HFFc6 (cell line): Measurements from ENCODE around the gene CEP70. TPM values are rescaled to one million over a fixed set of nuclear protein-coding genes. Genes with fewer than 3 reads are reported as not detected.

Experiments
- DNase-seq: peaks from one replicate; pipeline ENCODE4 v3.0.0-alpha.2; 2018
- H3K27ac Mint-ChIP-seq: 2 replicates; pipeline ENCODE4 v1.8.0; 2020; ENCODE audit warnings: mild to moderate bottlenecking, mixed read lengths
- H3K27me3 Mint-ChIP-seq: 2 replicates; pipeline ENCODE4 v1.8.0; 2021; ENCODE audit warnings: mild to moderate bottlenecking, moderate library complexity, mixed read lengths; ENCODE audit not compliant: insufficient read depth
- H3K36me3 Mint-ChIP-seq: 2 replicates; pipeline ENCODE4 v1.8.0; 2021; ENCODE audit warnings: low read depth, mixed read lengths
- H3K4me1 Mint-ChIP-seq: 2 replicates; pipeline ENCODE4 v1.8.0; 2020; ENCODE audit warnings: low read depth, mixed read lengths
- H3K4me3 Mint-ChIP-seq: 2 replicates; pipeline ENCODE4 v1.8.0; 2020; ENCODE audit warnings: mild to moderate bottlenecking, moderate library complexity, mixed read lengths
- H3K9me3 Mint-ChIP-seq: 2 replicates; pipeline ENCODE4 v1.8.0; 2020; ENCODE audit warnings: mild to moderate bottlenecking, mixed read lengths
- total RNA-seq, 6 experiments: library from RNA; stranded (reverse); fragmentation: NEBNext Ultra II Directional; extraction: Animal tissue kit (Norgen Biotek cat#: 25700); gene quantifications; 2 replicates in 1 of 6; 3 replicates in 5 of 6; pipeline ENCODE4 v1.2.3, GENCODE V29; 2021
- TF ChIP-seq, protein P1 (sequence below): fragments of 200-600 bp; sonication (generic); IDR thresholded peaks from 2 replicates; pipeline ENCODE4 v1.5.0; 2021; ENCODE audit warnings: antibody characterized with exemption, mild to moderate bottlenecking

Gene CEP70
- total RNA-seq, 6 experiments from 2014 or later, result 11.5 to 18.9 (median 17.3) TPM

DNA sequence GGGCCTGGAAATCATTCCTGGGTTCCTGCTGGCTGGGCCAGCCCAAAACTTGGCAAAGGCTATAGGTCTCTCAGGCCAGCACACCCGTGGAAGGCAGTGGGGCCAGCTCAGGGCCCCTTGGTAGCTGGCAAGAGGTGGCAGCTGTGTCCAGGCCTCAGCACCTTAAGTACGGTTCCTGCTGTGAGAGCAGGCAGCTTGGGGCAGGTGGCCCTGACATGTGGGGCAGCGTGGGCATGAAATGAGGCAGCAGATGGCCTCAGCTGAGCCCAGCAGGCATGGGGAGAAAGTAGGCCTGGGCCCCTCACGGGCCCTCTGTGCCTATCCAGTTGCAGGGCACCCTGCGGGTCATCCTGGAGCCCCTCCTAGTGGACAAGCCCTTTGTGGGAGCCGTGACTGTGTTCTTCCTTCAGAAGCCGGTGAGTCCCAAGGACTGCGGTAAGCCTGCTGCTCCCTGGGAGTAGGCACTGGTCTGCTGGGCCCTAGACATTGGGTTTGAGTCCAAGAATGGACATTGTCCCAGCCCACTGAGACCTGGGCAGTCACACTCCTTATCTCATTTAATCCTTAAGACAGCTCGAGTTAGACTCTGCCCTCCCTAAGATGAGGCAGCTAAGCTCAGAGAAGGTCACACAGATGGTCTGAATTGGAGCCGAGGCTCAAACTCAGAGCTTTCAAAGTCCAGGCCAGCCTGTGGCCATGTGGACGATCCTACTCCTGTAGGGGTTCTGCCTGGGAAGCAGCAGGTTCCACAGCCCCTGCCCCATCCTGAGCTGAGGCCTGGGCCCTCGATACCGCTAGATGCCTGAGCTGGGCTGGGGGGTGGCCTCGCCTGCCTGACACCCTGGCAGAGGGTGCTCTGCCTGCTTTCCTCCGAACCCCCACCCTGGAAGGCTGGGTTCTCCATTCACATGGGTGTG lies 134.2 kb downstream of the CEP70 start:
- TF ChIP-seq, protein P1, sequence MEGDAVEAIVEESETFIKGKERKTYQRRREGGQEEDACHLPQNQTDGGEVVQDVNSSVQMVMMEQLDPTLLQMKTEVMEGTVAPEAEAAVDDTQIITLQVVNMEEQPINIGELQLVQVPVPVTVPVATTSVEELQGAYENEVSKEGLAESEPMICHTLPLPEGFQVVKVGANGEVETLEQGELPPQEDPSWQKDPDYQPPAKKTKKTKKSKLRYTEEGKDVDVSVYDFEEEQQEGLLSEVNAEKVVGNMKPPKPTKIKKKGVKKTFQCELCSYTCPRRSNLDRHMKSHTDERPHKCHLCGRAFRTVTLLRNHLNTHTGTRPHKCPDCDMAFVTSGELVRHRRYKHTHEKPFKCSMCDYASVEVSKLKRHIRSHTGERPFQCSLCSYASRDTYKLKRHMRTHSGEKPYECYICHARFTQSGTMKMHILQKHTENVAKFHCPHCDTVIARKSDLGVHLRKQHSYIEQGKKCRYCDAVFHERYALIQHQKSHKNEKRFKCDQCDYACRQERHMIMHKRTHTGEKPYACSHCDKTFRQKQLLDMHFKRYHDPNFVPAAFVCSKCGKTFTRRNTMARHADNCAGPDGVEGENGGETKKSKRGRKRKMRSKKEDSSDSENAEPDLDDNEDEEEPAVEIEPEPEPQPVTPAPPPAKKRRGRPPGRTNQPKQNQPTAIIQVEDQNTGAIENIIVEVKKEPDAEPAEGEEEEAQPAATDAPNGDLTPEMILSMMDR, result no peak; the same call in 1 of the 2 replicates
- Mint-ChIP-seq H3K9me3 (no peaks in the 10 kb centered on the region), H3K36me3 (no peaks in the 10 kb centered on the region), H3K27ac (no peak overlapping the region), H3K27me3 (peaks cover 20% of the 10 kb centered on the region), H3K4me1 (peaks cover 13% of the 10 kb centered on the region; the same call in 1 of the 2 replicates), H3K4me3 (no peak overlapping the region)
- DNase-seq, result no peak

DNA sequence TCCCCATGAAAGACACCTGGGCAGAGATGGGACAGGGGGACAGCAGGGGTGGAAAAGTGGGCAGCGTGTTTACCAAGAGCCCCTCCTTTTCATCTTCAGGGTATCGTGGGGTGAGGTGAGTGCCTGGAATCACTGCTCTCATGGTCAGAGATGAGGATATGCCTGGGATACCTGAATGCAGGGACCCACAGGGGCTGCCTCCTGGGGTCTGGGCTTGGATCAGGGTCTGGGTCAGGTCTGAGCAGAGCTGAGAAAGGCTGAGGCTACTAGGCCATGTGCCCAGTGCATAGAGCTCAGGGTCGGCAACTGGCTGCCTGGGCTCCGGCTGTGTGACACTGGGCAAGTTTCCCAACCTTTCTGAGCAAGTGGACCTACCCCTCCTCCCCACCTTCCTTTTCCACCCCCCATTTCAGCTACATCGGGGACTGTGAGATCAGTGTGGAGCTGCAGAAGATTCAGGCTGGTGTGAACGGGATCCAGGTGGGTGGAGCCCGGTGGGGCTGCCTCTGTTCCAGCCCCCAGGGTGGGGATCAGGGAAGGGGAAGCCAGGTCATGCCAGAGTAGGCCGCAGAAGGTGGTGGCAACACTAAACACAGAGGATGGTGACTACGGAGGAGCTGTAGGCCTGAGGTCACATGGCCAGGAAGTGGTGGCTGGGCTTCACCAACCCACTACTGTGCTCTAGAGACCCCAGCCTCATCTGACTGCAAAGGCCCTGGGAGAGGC lies 135.1 kb downstream of the CEP70 start:
- H3K27me3 Mint-ChIP-seq, result peaks cover 18% of the 10 kb centered on the region

DNA sequence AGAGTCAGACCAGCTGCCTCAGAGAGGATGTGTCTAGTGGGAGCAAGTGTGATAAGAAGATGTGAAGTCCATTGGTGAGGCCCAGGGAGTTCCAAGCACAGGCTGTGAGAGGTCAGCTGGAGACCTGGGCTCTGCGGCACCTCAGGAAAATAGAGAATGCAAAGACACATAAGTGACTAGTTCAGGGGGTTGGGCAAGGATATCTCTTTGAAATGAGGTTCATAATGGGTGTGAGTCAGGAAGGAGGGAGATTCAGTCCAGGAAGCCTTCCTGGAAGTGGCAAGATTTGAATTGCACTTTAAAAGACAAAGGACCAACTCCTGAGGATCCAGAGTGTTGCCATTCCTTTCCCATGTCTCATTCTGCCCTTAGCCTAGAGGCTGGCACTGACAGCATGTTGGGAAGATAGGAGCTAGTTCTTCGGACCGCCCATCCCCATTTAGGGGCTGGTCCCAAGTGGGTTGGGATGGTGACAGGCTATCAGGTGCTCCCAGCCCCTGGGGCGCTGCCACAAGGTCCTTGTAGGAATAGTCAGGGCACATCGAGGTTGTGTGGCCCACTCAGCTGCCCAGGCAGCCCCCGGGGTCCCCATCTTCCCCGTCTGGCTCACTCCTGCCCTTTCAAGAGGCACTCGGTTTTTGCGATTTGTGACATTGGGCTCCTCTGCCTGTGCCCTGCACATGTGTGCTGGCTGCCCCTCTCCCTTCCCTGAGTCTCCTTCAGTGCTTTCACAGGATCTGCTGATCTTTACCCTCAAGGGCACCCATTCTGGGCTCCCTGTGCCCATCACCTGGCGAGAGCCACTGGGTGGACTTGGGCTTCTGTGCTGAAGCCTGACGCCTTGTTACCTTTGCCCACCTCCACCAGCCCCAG lies 136.0 kb downstream of the CEP70 start:
- no peaks in the 10 kb centered on the region for H3K9me3 Mint-ChIP-seq
- H3K36me3 Mint-ChIP-seq, result no peaks in the 10 kb centered on the region
- no peak overlapping the region for H3K4me3 Mint-ChIP-seq
- TF ChIP-seq, protein P1, result no peak
- DNase-seq, result no peak
- H3K27ac Mint-ChIP-seq, result no peak overlapping the region
- peaks cover 20% of the 10 kb centered on the region for H3K27me3 Mint-ChIP-seq
- H3K4me1 Mint-ChIP-seq, result peaks cover 19% of the 10 kb centered on the region

More for the DNA sequence above, 135.1 kb downstream of the CEP70 start:
- H3K36me3 Mint-ChIP-seq, result no peaks in the 10 kb centered on the region
- TF ChIP-seq, protein P1, result no peak
- no peak for DNase-seq
- H3K27ac Mint-ChIP-seq, result no peak overlapping the region
- H3K4me1 Mint-ChIP-seq, result peaks cover 19% of the 10 kb centered on the region
- no peaks in the 10 kb centered on the region for H3K9me3 Mint-ChIP-seq
- no peak overlapping the region for H3K4me3 Mint-ChIP-seq

DNA sequence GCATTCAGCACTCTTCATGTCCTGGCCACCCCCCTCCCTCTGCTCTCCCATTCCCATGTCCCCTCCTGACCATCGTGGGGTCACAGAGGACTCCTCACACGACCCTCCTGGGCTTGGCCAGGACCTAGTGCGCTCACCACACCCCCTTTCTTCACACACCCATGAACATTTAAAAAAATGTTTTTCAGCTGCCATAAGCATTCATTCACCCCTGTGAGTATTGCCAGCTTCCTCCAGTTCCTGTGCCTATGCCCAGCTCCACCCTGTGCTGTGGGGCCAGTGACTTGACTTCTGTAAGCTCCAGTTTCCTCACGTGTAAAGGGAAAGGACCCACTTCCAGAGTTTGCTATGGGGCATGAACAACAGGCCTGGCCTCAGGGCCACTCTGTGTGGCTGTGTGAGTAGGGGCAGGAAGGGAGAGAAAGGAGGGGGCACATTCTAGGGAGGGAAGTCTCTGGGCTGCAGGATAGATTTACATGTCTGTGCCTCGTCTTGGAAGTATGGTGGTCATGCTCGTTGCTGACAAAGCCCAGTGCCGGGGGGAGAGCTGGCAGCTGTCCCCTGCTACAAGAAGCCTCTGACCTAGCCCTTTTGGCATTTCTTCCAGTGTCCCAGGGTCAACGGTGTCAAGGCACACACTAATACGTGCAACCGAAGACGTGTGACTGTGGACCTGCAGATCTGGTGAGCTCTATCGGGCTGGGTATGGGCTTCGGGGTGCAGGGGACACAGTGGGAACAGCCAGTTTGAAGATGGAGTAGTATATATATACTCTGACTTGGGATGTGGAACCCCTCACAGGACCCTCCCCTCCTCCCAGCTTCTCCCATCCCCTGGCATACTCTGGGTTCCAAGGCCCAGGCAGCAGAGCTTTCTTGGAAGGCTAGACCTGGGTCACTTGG lies 136.8 kb downstream of the CEP70 start:
- TF ChIP-seq, protein P1, result no peak
- Mint-ChIP-seq H3K27ac (no peak overlapping the region), H3K9me3 (no peaks in the 10 kb centered on the region), H3K36me3 (no peaks in the 10 kb centered on the region), H3K4me1 (peaks cover 19% of the 10 kb centered on the region), H3K27me3 (peaks cover 20% of the 10 kb centered on the region), H3K4me3 (no peak overlapping the region)
- no peak for DNase-seq
